HEK293T (cell line): Measurements from ENCODE around the gene ZSCAN9.

Experiments
- BHLHE40 ChIP-seq: fragments of 450-650 bp; IDR thresholded peaks from 2 replicates; pipeline ENCODE4 v1.6.1; 2016; ENCODE audit warnings: mild to moderate bottlenecking, moderate library complexity, borderline replicate concordance
- CTBP1 ChIP-seq: fragments of 450-650 bp; IDR thresholded peaks from 2 replicates; pipeline ENCODE4 v1.6.1; 2016; ENCODE audit warnings: borderline replicate concordance
- FOXK2 ChIP-seq: fragments of 450-650 bp; IDR thresholded peaks from 2 replicates; pipeline ENCODE4 v1.6.1; 2016; ENCODE audit warnings: mild to moderate bottlenecking
- FOXM1 ChIP-seq: fragments of 450-650 bp; IDR thresholded peaks from 2 replicates; pipeline ENCODE4 v1.6.1; 2017; ENCODE audit warnings: mild to moderate bottlenecking, borderline replicate concordance
- L3MBTL2 ChIP-seq: fragments of 450-650 bp; conservative IDR thresholded peaks from 2 replicates; pipeline ENCODE4 v1.6.1; 2016; ENCODE audit warnings: mild to moderate bottlenecking
- PKNOX1 ChIP-seq: fragments of 450-650 bp; IDR thresholded peaks from 2 replicates; pipeline ENCODE4 v1.6.1; 2016
- SP1 ChIP-seq: fragments of 450-650 bp; IDR thresholded peaks from 2 replicates; pipeline ENCODE4 v1.6.1; 2017
- SUZ12 ChIP-seq: fragments of 450-650 bp; IDR thresholded peaks from 2 replicates; pipeline ENCODE4 v1.6.1; 2016; ENCODE audit warnings: mild to moderate bottlenecking
- ZNF384 ChIP-seq: fragments of 450-650 bp; IDR thresholded peaks from 2 replicates; pipeline ENCODE4 v1.6.1; 2016

DNA sequence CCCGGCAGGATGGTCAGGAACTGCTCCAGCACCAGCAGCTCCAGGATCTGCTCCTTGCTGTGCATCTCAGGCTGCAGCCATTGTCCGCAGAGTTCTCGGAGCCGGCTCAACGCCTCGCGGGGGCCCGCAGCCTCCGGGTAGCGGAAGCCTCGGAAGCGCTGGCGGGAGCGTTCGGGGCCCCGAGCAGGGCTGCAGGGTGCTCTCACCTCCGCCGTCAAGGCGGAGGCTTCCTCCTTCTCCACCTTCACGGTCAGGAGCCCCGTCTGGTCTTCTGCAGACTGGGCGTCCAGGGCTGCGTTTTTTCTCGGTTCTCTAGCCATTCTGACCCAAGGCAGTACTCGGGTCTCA lies 26.6 kb downstream of the ZSCAN9 start:
- TF ChIP-seq FOXM1 = no peak
- no peak for TF ChIP-seq BHLHE40
- TF ChIP-seq PKNOX1 = no peak
- TF ChIP-seq CTBP1 = no peak
- TF ChIP-seq SP1 = no peak
- TF ChIP-seq FOXK2 = no peak
- TF ChIP-seq L3MBTL2 = no peak
- TF ChIP-seq SUZ12 = no peak
- no peak for TF ChIP-seq ZNF384
